GM12878 (cell line): ENCODE measurements around the gene CCDC106. TPM values are rescaled to one million over a fixed set of nuclear protein-coding genes. Genes with fewer than 3 reads are reported as not detected.

ENCODE experiments used
- BMI1 ChIP-seq: fragments of 450-650 bp; IDR thresholded peaks from 2 replicates; pipeline ENCODE4 v1.6.1; 2016; ENCODE audit warnings: mild to moderate bottlenecking, moderate library complexity, borderline replicate concordance
- HDAC2 ChIP-seq: fragments of 200-600 bp; sonication (generic); IDR thresholded peaks from 2 replicates; pipeline ENCODE4 v1.6.1; 2017
- KDM1A ChIP-seq: fragments of 200-600 bp; sonication (generic); IDR thresholded peaks from 2 replicates; pipeline ENCODE4 v1.6.1; 2016; ENCODE audit warnings: borderline replicate concordance
- POLR2AphosphoS5 ChIP-seq: IDR thresholded peaks from 2 replicates; pipeline ENCODE4 v1.6.1; 2011; ENCODE audit warnings: mild to moderate bottlenecking, low read length, inconsistent platforms
- RFX5 ChIP-seq: IDR thresholded peaks from 2 replicates; pipeline ENCODE4 v1.6.1; 2011; ENCODE audit warnings: low read depth, low read length, improper control_type of control experiment
- polyA plus RNA-seq, 11 experiments: library from polyadenylated mRNA; depleted of rRNA in 4 of 11; unstranded in 6 of 11; stranded (reverse) in 5 of 11; fragments of >200 nt; fragmentation: Nextera tagmentation in 4 of 11; fragmentation: Illumina TruSeq in 1 of 11; extraction: Ambion mirVana in 4 of 11; extraction: Trizol in 1 of 11; gene quantifications; 1 replicate in 1 of 11; 2 replicates in 10 of 11; pipeline versions ENCODE4 v1.2.1 to v1.2.3, GENCODE V29; 2011 to 2016; ENCODE audit warnings: inconsistent platforms in 2 of 11, missing spikeins in 2 of 11, low read depth in 1 of 11
- total RNA-seq, 4 experiments: library from RNA; depleted of rRNA in 3 of 4; stranded (reverse); fragments of >200 nt in 3 of 4; fragmentation: Illumina TruSeq in 1 of 4; extraction: Trizol in 1 of 4; gene quantifications; 2 replicates each; pipeline versions ENCODE4 v1.2.1 to v1.2.3, GENCODE V29; 2013 to 2021
- TF ChIP-seq, protein P1 (sequence below): fragments of 450-650 bp; formaldehyde crosslinking; IDR thresholded peaks from 2 replicates; pipeline ENCODE4 v1.4.0; 2020; ENCODE audit warnings: mild to moderate bottlenecking, moderate library complexity
- TF ChIP-seq, protein P2 (sequence below): fragments of 450-650 bp; IDR thresholded peaks from 2 replicates; pipeline ENCODE4 v1.6.1; 2016; ENCODE audit warnings: mild to moderate bottlenecking
- TF ChIP-seq, protein P3 (sequence below): fragments of 450-650 bp; conservative IDR thresholded peaks from 2 replicates; pipeline ENCODE4 v1.6.1; 2017; ENCODE audit warnings: mild to moderate bottlenecking, moderate library complexity
- TF ChIP-seq, protein P4 (sequence below): fragments of 450-650 bp; IDR thresholded peaks from 2 replicates; pipeline ENCODE4 v1.6.1; 2016; ENCODE audit warnings: mild to moderate bottlenecking, moderate library complexity, borderline replicate concordance
- TF ChIP-seq, protein P5 (sequence below): fragments of 450-650 bp; IDR thresholded peaks from 2 replicates; pipeline ENCODE4 v1.6.1; 2017; ENCODE audit warnings: antibody characterized with exemption, mild to moderate bottlenecking, moderate library complexity
- TF ChIP-seq, protein P6 (sequence below): fragments of 450-650 bp; IDR thresholded peaks from 2 replicates; pipeline ENCODE4 v1.6.1; 2018; ENCODE audit warnings: borderline replicate concordance, mild to moderate bottlenecking; ENCODE audit not compliant: partially characterized antibody

Gene CCDC106
- total and polyA plus RNA-seq, 10 of the 15 experiments (the other 5 are each of a cell fraction or from before 2014, with no cell fraction given) = 0.04 to 35.9 (median 19.8) TPM

DNA sequence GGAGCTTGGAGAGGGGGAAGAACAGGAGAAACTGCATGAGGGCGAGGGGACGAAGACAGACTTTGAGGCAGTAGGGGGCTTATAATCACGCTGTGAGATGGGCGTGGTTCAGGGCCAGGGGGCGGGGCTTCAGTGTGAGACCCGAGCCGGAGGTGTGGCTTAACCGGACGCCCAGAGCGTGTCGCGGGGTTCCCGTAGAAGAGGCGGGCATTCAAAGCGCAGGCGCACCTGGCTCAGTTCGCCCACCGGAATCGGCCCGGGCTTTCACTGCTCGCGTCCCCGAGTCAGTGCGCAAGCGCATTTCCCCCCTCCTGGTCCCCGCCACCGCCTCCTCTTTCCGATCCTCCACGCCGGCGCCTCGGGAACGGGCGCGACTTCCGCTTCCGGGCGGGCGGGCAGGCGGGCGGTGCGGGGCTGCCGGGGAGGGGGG is 42.8 kb upstream of the CCDC106 start (continued):
- TF ChIP-seq, protein P1, sequence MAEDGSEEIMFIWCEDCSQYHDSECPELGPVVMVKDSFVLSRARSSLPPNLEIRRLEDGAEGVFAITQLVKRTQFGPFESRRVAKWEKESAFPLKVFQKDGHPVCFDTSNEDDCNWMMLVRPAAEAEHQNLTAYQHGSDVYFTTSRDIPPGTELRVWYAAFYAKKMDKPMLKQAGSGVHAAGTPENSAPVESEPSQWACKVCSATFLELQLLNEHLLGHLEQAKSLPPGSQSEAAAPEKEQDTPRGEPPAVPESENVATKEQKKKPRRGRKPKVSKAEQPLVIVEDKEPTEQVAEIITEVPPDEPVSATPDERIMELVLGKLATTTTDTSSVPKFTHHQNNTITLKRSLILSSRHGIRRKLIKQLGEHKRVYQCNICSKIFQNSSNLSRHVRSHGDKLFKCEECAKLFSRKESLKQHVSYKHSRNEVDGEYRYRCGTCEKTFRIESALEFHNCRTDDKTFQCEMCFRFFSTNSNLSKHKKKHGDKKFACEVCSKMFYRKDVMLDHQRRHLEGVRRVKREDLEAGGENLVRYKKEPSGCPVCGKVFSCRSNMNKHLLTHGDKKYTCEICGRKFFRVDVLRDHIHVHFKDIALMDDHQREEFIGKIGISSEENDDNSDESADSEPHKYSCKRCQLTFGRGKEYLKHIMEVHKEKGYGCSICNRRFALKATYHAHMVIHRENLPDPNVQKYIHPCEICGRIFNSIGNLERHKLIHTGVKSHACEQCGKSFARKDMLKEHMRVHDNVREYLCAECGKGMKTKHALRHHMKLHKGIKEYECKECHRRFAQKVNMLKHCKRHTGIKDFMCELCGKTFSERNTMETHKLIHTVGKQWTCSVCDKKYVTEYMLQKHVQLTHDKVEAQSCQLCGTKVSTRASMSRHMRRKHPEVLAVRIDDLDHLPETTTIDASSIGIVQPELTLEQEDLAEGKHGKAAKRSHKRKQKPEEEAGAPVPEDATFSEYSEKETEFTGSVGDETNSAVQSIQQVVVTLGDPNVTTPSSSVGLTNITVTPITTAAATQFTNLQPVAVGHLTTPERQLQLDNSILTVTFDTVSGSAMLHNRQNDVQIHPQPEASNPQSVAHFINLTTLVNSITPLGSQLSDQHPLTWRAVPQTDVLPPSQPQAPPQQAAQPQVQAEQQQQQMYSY (CRISPR knock-in tag) = no peak
- TF ChIP-seq, protein P2, sequence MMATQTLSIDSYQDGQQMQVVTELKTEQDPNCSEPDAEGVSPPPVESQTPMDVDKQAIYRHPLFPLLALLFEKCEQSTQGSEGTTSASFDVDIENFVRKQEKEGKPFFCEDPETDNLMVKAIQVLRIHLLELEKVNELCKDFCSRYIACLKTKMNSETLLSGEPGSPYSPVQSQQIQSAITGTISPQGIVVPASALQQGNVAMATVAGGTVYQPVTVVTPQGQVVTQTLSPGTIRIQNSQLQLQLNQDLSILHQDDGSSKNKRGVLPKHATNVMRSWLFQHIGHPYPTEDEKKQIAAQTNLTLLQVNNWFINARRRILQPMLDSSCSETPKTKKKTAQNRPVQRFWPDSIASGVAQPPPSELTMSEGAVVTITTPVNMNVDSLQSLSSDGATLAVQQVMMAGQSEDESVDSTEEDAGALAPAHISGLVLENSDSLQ = no peak
- TF ChIP-seq, protein P3, sequence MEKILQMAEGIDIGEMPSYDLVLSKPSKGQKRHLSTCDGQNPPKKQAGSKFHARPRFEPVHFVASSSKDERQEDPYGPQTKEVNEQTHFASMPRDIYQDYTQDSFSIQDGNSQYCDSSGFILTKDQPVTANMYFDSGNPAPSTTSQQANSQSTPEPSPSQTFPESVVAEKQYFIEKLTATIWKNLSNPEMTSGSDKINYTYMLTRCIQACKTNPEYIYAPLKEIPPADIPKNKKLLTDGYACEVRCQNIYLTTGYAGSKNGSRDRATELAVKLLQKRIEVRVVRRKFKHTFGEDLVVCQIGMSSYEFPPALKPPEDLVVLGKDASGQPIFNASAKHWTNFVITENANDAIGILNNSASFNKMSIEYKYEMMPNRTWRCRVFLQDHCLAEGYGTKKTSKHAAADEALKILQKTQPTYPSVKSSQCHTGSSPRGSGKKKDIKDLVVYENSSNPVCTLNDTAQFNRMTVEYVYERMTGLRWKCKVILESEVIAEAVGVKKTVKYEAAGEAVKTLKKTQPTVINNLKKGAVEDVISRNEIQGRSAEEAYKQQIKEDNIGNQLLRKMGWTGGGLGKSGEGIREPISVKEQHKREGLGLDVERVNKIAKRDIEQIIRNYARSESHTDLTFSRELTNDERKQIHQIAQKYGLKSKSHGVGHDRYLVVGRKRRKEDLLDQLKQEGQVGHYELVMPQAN = no peak
- TF ChIP-seq HDAC2 = no peak
- TF ChIP-seq, protein P4, sequence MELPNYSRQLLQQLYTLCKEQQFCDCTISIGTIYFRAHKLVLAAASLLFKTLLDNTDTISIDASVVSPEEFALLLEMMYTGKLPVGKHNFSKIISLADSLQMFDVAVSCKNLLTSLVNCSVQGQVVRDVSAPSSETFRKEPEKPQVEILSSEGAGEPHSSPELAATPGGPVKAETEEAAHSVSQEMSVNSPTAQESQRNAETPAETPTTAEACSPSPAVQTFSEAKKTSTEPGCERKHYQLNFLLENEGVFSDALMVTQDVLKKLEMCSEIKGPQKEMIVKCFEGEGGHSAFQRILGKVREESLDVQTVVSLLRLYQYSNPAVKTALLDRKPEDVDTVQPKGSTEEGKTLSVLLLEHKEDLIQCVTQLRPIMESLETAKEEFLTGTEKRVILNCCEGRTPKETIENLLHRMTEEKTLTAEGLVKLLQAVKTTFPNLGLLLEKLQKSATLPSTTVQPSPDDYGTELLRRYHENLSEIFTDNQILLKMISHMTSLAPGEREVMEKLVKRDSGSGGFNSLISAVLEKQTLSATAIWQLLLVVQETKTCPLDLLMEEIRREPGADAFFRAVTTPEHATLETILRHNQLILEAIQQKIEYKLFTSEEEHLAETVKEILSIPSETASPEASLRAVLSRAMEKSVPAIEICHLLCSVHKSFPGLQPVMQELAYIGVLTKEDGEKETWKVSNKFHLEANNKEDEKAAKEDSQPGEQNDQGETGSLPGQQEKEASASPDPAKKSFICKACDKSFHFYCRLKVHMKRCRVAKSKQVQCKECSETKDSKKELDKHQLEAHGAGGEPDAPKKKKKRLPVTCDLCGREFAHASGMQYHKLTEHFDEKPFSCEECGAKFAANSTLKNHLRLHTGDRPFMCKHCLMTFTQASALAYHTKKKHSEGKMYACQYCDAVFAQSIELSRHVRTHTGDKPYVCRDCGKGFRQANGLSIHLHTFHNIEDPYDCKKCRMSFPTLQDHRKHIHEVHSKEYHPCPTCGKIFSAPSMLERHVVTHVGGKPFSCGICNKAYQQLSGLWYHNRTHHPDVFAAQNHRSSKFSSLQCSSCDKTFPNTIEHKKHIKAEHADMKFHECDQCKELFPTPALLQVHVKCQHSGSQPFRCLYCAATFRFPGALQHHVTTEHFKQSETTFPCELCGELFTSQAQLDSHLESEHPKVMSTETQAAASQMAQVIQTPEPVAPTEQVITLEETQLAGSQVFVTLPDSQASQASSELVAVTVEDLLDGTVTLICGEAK = peak; percentile 78
- no peak for TF ChIP-seq BMI1
- TF ChIP-seq, protein P5, sequence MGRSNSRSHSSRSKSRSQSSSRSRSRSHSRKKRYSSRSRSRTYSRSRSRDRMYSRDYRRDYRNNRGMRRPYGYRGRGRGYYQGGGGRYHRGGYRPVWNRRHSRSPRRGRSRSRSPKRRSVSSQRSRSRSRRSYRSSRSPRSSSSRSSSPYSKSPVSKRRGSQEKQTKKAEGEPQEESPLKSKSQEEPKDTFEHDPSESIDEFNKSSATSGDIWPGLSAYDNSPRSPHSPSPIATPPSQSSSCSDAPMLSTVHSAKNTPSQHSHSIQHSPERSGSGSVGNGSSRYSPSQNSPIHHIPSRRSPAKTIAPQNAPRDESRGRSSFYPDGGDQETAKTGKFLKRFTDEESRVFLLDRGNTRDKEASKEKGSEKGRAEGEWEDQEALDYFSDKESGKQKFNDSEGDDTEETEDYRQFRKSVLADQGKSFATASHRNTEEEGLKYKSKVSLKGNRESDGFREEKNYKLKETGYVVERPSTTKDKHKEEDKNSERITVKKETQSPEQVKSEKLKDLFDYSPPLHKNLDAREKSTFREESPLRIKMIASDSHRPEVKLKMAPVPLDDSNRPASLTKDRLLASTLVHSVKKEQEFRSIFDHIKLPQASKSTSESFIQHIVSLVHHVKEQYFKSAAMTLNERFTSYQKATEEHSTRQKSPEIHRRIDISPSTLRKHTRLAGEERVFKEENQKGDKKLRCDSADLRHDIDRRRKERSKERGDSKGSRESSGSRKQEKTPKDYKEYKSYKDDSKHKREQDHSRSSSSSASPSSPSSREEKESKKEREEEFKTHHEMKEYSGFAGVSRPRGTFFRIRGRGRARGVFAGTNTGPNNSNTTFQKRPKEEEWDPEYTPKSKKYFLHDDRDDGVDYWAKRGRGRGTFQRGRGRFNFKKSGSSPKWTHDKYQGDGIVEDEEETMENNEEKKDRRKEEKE = no peak
- TF ChIP-seq POLR2AphosphoS5 = 0 out of 2 replicates have a peak, but pooled peaks have one; percentile 8
- TF ChIP-seq KDM1A = no peak
- no peak for TF ChIP-seq RFX5
- TF ChIP-seq, protein P6, sequence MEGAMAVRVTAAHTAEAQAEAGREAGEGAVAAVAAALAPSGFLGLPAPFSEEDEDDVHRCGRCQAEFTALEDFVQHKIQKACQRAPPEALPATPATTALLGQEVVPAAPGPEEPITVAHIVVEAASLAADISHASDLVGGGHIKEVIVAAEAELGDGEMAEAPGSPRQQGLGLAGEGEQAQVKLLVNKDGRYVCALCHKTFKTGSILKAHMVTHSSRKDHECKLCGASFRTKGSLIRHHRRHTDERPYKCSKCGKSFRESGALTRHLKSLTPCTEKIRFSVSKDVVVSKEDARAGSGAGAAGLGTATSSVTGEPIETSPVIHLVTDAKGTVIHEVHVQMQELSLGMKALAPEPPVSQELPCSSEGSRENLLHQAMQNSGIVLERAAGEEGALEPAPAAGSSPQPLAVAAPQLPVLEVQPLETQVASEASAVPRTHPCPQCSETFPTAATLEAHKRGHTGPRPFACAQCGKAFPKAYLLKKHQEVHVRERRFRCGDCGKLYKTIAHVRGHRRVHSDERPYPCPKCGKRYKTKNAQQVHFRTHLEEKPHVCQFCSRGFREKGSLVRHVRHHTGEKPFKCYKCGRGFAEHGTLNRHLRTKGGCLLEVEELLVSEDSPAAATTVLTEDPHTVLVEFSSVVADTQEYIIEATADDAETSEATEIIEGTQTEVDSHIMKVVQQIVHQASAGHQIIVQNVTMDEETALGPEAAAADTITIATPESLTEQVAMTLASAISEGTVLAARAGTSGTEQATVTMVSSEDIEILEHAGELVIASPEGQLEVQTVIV = peak; percentile 18
